Vagina (tissue), 2 donors: ENCODE data around the gene PPL. TPM values are rescaled to one million over a fixed set of nuclear protein-coding genes. Genes with fewer than 3 reads are reported as not detected.

ENCODE experiments used
- DNase-seq, 2 donors: peaks; one replicate each; pipeline ENCODE4 v3.0.0-alpha.2; 2017; ENCODE audit errors: extremely low spot score in 2 of 2
- H3K27ac ChIP-seq: fragments of 200-600 bp; sonication (generic); one replicate; pipeline ENCODE4 v1.5.1; 2019
- H3K27me3 ChIP-seq: fragments of 200-600 bp; sonication (generic); one replicate; pipeline ENCODE4 v1.5.1; 2019
- H3K36me3 ChIP-seq, 2 donors: fragments of 200-600 bp; sonication (generic); one replicate each; pipeline ENCODE4 v1.5.1; 2017 to 2019
- H3K4me1 ChIP-seq: fragments of 200-600 bp; sonication (generic); one replicate; pipeline ENCODE4 v1.5.1; 2019
- H3K4me3 ChIP-seq, 2 donors: fragments of 200-600 bp; sonication (generic); 1 replicate in 1 of 2; 2 replicates in 1 of 2; pipeline ENCODE4 v1.5.1; 2016 to 2019
- H3K9me3 ChIP-seq: fragments of 200-600 bp; sonication (generic); one replicate; pipeline ENCODE4 v1.5.1; 2019
- CTCF ChIP-seq, 3 experiments: fragments of 450-650 bp in 2 of 3; fragments of 200-600 bp in 1 of 3; sonication (generic) in 1 of 3; IDR thresholded peaks; one replicate each; pipeline ENCODE4 v1.5.1; 2017 to 2019; ENCODE audit warnings: antibody characterized with exemption in 3 of 3, mild to moderate bottlenecking in 2 of 3, moderate library complexity in 2 of 3
- POLR2A ChIP-seq, 2 donors: fragments of 450-650 bp; IDR thresholded peaks; one replicate each; pipeline ENCODE4 v1.6.1; 2017; ENCODE audit warnings: antibody characterized with exemption in 2 of 2, mild to moderate bottlenecking in 2 of 2, moderate library complexity in 2 of 2
- POLR2AphosphoS5 ChIP-seq, 2 donors: sonication (generic); formaldehyde crosslinking; IDR thresholded peaks; one replicate each; pipeline ENCODE4 v1.9.0; 2017; ENCODE audit warnings: antibody characterized with exemption in 2 of 2, mild to moderate bottlenecking in 2 of 2, low read depth in 1 of 2; ENCODE audit not compliant: insufficient read depth in 1 of 2
- intact Hi-C: fragments of 100-400 bp; cut with DNase I; formaldehyde crosslinking; loops from one replicate; pipeline ENCODE4 v1.15.1; 2023
- total RNA-seq: library from RNA; depleted of rRNA; stranded (reverse); fragments of >200 nt; gene quantifications from one replicate; pipeline ENCODE4 v1.2.3, GENCODE V29; 2016

The PPL gene
- total RNA-seq, 1 donor from 2014 or later = 391 TPM

GRCh38 chr16:4865231-4865860 lies 71.6 kb downstream of the PPL start:
- DNase-seq = no peak
- Histone ChIP-seq H3K27ac (no peak overlapping the region), H3K27me3 (no peaks in the 10 kb centered on the region), H3K9me3 (no peaks in the 10 kb centered on the region), H3K4me1 (no peaks in the 10 kb centered on the region), H3K4me3 (no peak overlapping the region), H3K36me3 (peaks cover 0 to 26% of the 10 kb centered on the region in 2 donors)
- TF ChIP-seq POLR2A (IDR thresholded peaks at IDR 0.05) = no peak
- TF ChIP-seq CTCF (IDR thresholded peaks at IDR 0.05) = no peak
- no peak for TF ChIP-seq POLR2AphosphoS5 (IDR thresholded peaks at IDR 0.05; ENCODE audit: insufficient read depth in 1 of 2, low read depth in 1 of 2)
- intact Hi-C loops = no loop called here

DNA sequence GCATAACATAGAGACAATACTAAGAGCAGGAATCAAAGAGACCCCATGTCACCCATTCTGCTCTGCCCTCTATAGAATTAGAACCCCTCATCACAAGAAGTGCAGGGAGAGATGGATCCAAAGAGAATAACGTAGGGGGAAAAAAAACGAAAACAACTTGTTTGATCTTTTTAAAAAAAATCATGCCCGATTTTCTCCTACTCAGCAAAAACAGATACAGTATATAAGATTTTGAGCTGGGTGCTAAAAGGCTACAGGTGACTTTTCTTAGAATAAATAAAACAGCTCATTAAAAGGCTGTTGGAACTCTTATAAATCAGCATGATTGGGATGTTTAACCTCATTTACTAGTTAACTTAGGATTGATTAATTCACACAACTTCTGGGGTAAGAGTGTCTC lies 72.2 kb downstream of the PPL start:
- H3K27ac ChIP-seq = no peak overlapping the region
- H3K4me1 ChIP-seq = no peaks in the 10 kb centered on the region
- H3K36me3 ChIP-seq = peaks cover 0 to 27% of the 10 kb centered on the region in 2 donors
- H3K27me3 ChIP-seq = no peaks in the 10 kb centered on the region
- DNase-seq = no peak
- intact Hi-C loops = no loop called here
- no peak for TF ChIP-seq POLR2A (IDR thresholded peaks at IDR 0.05)
- H3K4me3 ChIP-seq = no peak overlapping the region
- no peaks in the 10 kb centered on the region for H3K9me3 ChIP-seq

DNA sequence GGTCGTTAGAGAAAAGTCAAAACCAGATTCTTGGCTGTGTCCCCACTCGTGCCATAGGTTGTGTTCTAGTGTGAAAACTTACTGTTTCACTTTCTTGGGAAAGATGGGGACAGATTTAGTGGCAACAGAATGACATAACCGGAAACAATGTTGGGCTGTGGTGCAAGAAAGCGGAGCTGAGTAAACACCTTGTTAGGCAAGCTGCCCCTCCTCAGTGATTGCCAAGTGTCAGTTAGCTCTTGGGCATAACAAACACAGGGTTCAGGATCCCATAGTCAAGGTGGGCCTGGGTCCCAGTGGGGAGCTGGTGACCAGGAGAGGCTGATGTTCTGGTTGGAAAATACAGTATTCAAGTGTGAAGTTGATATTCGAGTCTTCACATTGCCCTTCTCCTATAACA lies 74.3 kb downstream of the PPL start:
- peaks cover 3 to 43% of the 10 kb centered on the region in 2 donors for H3K36me3 ChIP-seq
- intact Hi-C loops = no loop called here
- DNase-seq = no peak
- no peaks in the 10 kb centered on the region for H3K27me3 ChIP-seq
- H3K4me3 ChIP-seq = no peak overlapping the region
- no peak overlapping the region for H3K27ac ChIP-seq
- no peak for TF ChIP-seq CTCF (IDR thresholded peaks at IDR 0.05)
- no peak for TF ChIP-seq POLR2AphosphoS5 (IDR thresholded peaks at IDR 0.05; ENCODE audit: insufficient read depth in 1 of 2, low read depth in 1 of 2)
- no peak for TF ChIP-seq POLR2A (IDR thresholded peaks at IDR 0.05)
- H3K4me1 ChIP-seq = no peaks in the 10 kb centered on the region
- H3K9me3 ChIP-seq = no peaks in the 10 kb centered on the region

GRCh38 chr16:4860727-4861342 lies 76.1 kb downstream of the PPL start:
- TF ChIP-seq CTCF (IDR thresholded peaks at IDR 0.05) = no peak
- TF ChIP-seq POLR2A (IDR thresholded peaks at IDR 0.05) = no peak
- no peak for TF ChIP-seq POLR2AphosphoS5 (IDR thresholded peaks at IDR 0.05; ENCODE audit: insufficient read depth in 1 of 2, low read depth in 1 of 2)
- Histone ChIP-seq H3K9me3 (no peaks in the 10 kb centered on the region), H3K4me1 (no peaks in the 10 kb centered on the region), H3K27ac (no peak overlapping the region), H3K27me3 (no peaks in the 10 kb centered on the region), H3K36me3 (peaks cover 3 to 46% of the 10 kb centered on the region in 2 donors), H3K4me3 (no peak overlapping the region)
- no peak for DNase-seq
- intact Hi-C loops = no loop called here

DNA sequence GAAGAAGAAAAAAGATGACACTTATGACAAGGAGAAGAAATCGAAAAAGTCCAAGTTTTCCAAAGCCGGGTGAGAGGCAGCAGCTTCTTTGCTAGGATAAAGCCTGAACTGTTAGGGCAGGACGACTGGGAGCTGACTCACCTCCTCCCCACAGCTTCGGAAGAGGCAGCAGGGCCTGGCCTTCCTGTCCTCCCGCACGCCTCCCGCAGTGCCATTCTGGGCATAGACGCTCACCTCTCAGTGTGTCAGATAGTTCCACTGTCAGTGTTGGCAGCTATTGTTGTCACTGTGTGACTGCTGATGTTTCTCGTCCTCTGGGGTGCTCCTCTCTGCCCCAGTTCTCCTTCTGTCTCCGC lies 77.1 kb downstream of the PPL start:
- H3K4me1 ChIP-seq = no peaks in the 10 kb centered on the region
- intact Hi-C loops = no loop called here
- no peak overlapping the region for H3K4me3 ChIP-seq
- H3K27me3 ChIP-seq = no peaks in the 10 kb centered on the region
- TF ChIP-seq POLR2AphosphoS5 (IDR thresholded peaks at IDR 0.05; ENCODE audit: insufficient read depth in 1 of 2, low read depth in 1 of 2) (no peak), CTCF (IDR thresholded peaks at IDR 0.05) (no peak), POLR2A (IDR thresholded peaks at IDR 0.05) (no peak)
- peaks cover 3 to 54% of the 10 kb centered on the region in 2 donors for H3K36me3 ChIP-seq
- no peak for DNase-seq
- H3K27ac ChIP-seq = no peak overlapping the region
- H3K9me3 ChIP-seq = no peaks in the 10 kb centered on the region
